H1 (cell line): ENCODE data around the gene MROH2A. TPM values are rescaled to one million over a fixed set of nuclear protein-coding genes. Genes with fewer than 3 reads are reported as not detected.

ENCODE experiments used
- BRCA1 ChIP-seq: IDR thresholded peaks from 2 replicates; pipeline ENCODE4 v1.6.1; 2012; ENCODE audit warnings: low read depth, low read length, improper control_type of control experiment
- CREB1 ChIP-seq: IDR thresholded peaks from 2 replicates; pipeline ENCODE4 v1.6.1; 2012; ENCODE audit warnings: inconsistent platforms
- EGR1 ChIP-seq: IDR thresholded peaks from 2 replicates; pipeline ENCODE4 v1.6.1; 2011; ENCODE audit warnings: low read depth, low read length, borderline replicate concordance
- SIX5 ChIP-seq: IDR thresholded peaks from 2 replicates; pipeline ENCODE4 v1.6.1; 2011; ENCODE audit warnings: mild to moderate bottlenecking, low read depth, low read length
- SP2 ChIP-seq: IDR thresholded peaks from 2 replicates; pipeline ENCODE4 v1.6.1; 2012; ENCODE audit warnings: mild to moderate bottlenecking, low read length, inconsistent platforms
- TAF7 ChIP-seq: optimal IDR thresholded peaks from 2 replicates; pipeline ENCODE3; 2011; ENCODE audit warnings: low read depth, mild to moderate bottlenecking, inconsistent platforms, low read length, moderate library complexity, borderline replicate concordance
- YY1 ChIP-seq: IDR thresholded peaks from 2 replicates; pipeline ENCODE4 v1.6.1; 2011; ENCODE audit warnings: low read depth, mild to moderate bottlenecking, low read length
- polyA plus RNA-seq, 7 experiments: library from polyadenylated mRNA; depleted of rRNA in 3 of 7; stranded (reverse) in 5 of 7; unstranded in 2 of 7; fragments of >200 nt in 5 of 7; fragments of 200-250 nt in 2 of 7; gene quantifications; 1 replicate in 5 of 7; 2 replicates in 1 of 7; 4 replicates in 1 of 7; pipeline versions ENCODE4 v1.2.1 to v1.2.3, GENCODE V29; 2011 to 2013; ENCODE audit warnings: missing spikeins in 2 of 7, mixed read lengths in 2 of 7
- total RNA-seq: library from RNA; stranded (reverse); fragmentation: NEBNext Ultra II Directional; extraction: Animal tissue kit (Norgen Biotek cat#: 25700); gene quantifications from 2 replicates; pipeline ENCODE4 v1.2.1, GENCODE V29; 2021
- TF ChIP-seq, protein P1 (sequence below), 3 experiments: IDR thresholded peaks; 1 replicate in 2 of 3; 2 replicates in 1 of 3; pipeline versions ENCODE4 v1.5.1 to v1.6.1; 2011; ENCODE audit warnings: low read length in 3 of 3, mild to moderate bottlenecking in 3 of 3, inconsistent platforms in 2 of 3, low read depth in 1 of 3, moderate library complexity in 1 of 3; ENCODE audit not compliant: insufficient read depth in 1 of 3; ENCODE audit errors: control extremely low read depth in 1 of 3

Gene MROH2A
- total and polyA plus RNA-seq, 2 of the 8 experiments (the other 6 are each of a cell fraction or from before 2014, with no cell fraction given), result not detected

DNA sequence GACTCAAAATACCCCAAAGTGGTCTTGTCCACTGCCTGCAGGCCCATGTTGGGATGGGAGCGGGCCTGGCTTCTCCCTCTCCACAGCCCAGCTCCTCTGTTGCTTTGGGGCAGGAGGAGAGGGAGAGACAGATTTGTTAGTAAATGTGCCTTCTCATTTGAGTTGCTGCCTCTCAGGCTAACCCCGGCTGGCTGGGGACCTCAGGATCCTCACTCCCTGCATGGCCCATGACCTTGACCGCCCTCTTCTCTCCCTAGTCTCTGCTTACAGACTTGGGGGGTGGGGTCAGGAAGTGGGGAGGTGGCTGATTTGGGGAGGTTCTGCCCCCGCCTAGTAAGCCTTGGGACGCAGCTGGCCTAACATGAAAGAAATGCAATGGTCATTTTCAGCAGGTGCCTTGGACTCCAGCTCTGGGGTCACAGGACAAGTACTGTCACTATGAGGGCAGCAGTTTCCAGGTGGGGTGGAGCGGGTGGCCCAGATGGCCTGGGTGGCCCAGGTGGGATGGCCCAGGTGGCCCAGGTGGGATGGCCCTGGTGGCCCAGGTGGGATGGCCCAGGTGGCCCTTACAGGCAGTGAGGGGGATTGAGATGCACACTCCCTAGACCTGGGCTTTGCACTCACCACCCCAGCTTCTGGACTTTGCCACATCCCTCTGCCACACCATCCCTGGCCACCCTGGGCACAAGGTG is 52.1 kb downstream of the MROH2A start (continued):
- TF ChIP-seq TAF7 (no peak), BRCA1 (no peak), YY1 (no peak), SIX5 (no peak), CREB1 (no peak), EGR1 (no peak), SP2 (no peak)
- TF ChIP-seq, protein P1, sequence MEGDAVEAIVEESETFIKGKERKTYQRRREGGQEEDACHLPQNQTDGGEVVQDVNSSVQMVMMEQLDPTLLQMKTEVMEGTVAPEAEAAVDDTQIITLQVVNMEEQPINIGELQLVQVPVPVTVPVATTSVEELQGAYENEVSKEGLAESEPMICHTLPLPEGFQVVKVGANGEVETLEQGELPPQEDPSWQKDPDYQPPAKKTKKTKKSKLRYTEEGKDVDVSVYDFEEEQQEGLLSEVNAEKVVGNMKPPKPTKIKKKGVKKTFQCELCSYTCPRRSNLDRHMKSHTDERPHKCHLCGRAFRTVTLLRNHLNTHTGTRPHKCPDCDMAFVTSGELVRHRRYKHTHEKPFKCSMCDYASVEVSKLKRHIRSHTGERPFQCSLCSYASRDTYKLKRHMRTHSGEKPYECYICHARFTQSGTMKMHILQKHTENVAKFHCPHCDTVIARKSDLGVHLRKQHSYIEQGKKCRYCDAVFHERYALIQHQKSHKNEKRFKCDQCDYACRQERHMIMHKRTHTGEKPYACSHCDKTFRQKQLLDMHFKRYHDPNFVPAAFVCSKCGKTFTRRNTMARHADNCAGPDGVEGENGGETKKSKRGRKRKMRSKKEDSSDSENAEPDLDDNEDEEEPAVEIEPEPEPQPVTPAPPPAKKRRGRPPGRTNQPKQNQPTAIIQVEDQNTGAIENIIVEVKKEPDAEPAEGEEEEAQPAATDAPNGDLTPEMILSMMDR (IDR thresholded peaks at IDR 0.05; ENCODE audit: control extremely low read depth in 1 of 3, insufficient read depth in 1 of 3, low read depth in 1 of 3, low read length in 3 of 3), result no peak
